ENCODE measurements around the gene TBC1D1. TPM values are rescaled to one million over a fixed set of nuclear protein-coding genes. Genes with fewer than 3 reads are reported as not detected.
"Not testable (repeated sequence)": the region's sequence is repeated elsewhere in the genome, so short reads cannot be mapped to it uniquely, and the experiment has no call there.

Gene TBC1D1
- total and polyA plus RNA-seq, 3 experiments from 2014 or later, result 26.7 to 76.1 (median 73.1) TPM

GRCh38 chr4:37918653-37919052 is 27.8 kb downstream of the TBC1D1 start:
- Histone ChIP-seq H3K4me1 (ENCODE audit: insufficient read depth, low read length) (peaks cover 3% of the 10 kb centered on the region), H3K4me3 (ENCODE audit: low read length) (no peak overlapping the region), H3K27me3 (ENCODE audit: insufficient read depth, low read length, poor library complexity, severe bottlenecking) (no peaks in the 10 kb centered on the region), H3K36me3 (ENCODE audit: insufficient read depth, low read length) (no peaks in the 10 kb centered on the region), H3K9me3 (ENCODE audit: low read length) (no peaks in the 10 kb centered on the region), H3K27ac (ENCODE audit: low read depth, low read length) (no peak overlapping the region)
- CTCF ChIA-PET, result no interaction called here
- DNase-seq, result no peak
- H3K4me3 Mint-ChIP-seq, result no peak overlapping the region
- POLR2A ChIA-PET, result no interaction called here
- no peak overlapping the region for H3K27ac Mint-ChIP-seq
- no peaks in the 10 kb centered on the region for H3K27me3 Mint-ChIP-seq
- peaks cover 0 to 27% (median 8%) of the 10 kb centered on the region in 3 donors for H3K36me3 Mint-ChIP-seq
- H3K9me3 Mint-ChIP-seq, result peaks cover 0 to 4% (median 0%) of the 10 kb centered on the region in 5 donors
- H3K4me1 Mint-ChIP-seq, result peaks cover 25 to 36% (median 33%) of the 10 kb centered on the region in 3 donors

- POLR2A ChIA-PET, result no interaction called here
These were observed 31.4 kb downstream of the TBC1D1 start for GRCh38 chr4:37922328-37922727.

DNA sequence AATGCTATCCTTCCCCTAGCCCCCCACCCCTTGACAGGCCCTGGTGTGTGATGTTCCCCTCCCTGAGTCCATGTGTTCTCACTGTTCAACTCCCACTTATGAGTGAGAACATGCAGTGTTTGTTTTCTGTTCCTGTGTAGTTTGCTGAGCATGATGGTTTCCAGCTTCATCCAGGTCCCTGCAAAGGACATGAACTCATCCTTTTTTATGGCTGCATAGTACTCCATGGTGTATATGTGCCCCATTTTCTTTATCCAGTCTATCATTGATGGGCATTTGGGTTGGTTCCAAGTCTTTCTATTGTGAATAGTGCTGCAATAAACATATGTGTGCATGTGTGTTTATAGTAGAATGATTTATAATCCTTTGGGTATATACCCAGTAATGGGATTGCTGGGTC is 32.2 kb downstream of the TBC1D1 start:
- peaks cover 8 to 25% (median 15%) of the 10 kb centered on the region in 3 donors for H3K36me3 Mint-ChIP-seq
- H3K27me3 Mint-ChIP-seq; H3K27ac Mint-ChIP-seq; H3K4me3 ChIP-seq (ENCODE audit: low read length); H3K4me3 Mint-ChIP-seq; H3K27me3 ChIP-seq (ENCODE audit: insufficient read depth, low read length, poor library complexity, severe bottlenecking); POLR2A ChIA-PET; DNase-seq; H3K36me3 ChIP-seq (ENCODE audit: insufficient read depth, low read length); H3K4me1 ChIP-seq (ENCODE audit: insufficient read depth, low read length); H3K9me3 Mint-ChIP-seq; H3K27ac ChIP-seq (ENCODE audit: low read depth, low read length); CTCF ChIA-PET; H3K9me3 ChIP-seq (ENCODE audit: low read length): not testable (repeated sequence)
- H3K4me1 Mint-ChIP-seq, result peaks cover 34 to 46% (median 41%) of the 10 kb centered on the region in 3 donors

More at GRCh38 chr4:37922328-37922727, 31.4 kb downstream of the TBC1D1 start:
- Mint-ChIP-seq H3K9me3 (peaks cover 0 to 4% (median 0%) of the 10 kb centered on the region in 5 donors), H3K4me1 (peaks cover 29 to 43% (median 37%) of the 10 kb centered on the region in 3 donors), H3K27me3 (no peaks in the 10 kb centered on the region), H3K36me3 (peaks cover 8 to 28% (median 15%) of the 10 kb centered on the region in 3 donors), H3K27ac (peak overlapping the region in 1 of 8 donors; percentile 6), H3K4me3 (no peak overlapping the region)
- Histone ChIP-seq H3K36me3 (ENCODE audit: insufficient read depth, low read length) (no peaks in the 10 kb centered on the region), H3K4me3 (ENCODE audit: low read length) (no peak overlapping the region), H3K27ac (ENCODE audit: low read depth, low read length) (no peak overlapping the region), H3K4me1 (ENCODE audit: insufficient read depth, low read length) (peaks cover 3% of the 10 kb centered on the region), H3K9me3 (ENCODE audit: low read length) (no peaks in the 10 kb centered on the region), H3K27me3 (ENCODE audit: insufficient read depth, low read length, poor library complexity, severe bottlenecking) (no peaks in the 10 kb centered on the region)
- no peak for DNase-seq
- CTCF ChIA-PET, result no interaction called here

GRCh38 chr4:37924946-37925345 is 34.1 kb downstream of the TBC1D1 start:
- H3K9me3 ChIP-seq (ENCODE audit: low read length), result no peaks in the 10 kb centered on the region
- ChIA-PET CTCF (no interaction called here), POLR2A (no interaction called here)
- H3K36me3 Mint-ChIP-seq, result peaks cover 8 to 27% (median 15%) of the 10 kb centered on the region in 3 donors
- DNase-seq, result no peak
- no peak overlapping the region for H3K4me3 ChIP-seq (ENCODE audit: low read length)
- peaks cover 48 to 61% (median 59%) of the 10 kb centered on the region in 3 donors for H3K4me1 Mint-ChIP-seq
- H3K27ac Mint-ChIP-seq, result peak overlapping the region in 1 of 8 donors; percentile 74
- H3K9me3 Mint-ChIP-seq, result peaks cover 0 to 4% (median 0%) of the 10 kb centered on the region in 5 donors
- H3K36me3 ChIP-seq (ENCODE audit: insufficient read depth, low read length), result no peaks in the 10 kb centered on the region
- no peak overlapping the region for H3K4me3 Mint-ChIP-seq
- no peaks in the 10 kb centered on the region for H3K27me3 ChIP-seq (ENCODE audit: insufficient read depth, low read length, poor library complexity, severe bottlenecking)
- H3K4me1 ChIP-seq (ENCODE audit: insufficient read depth, low read length), result peaks cover 22% of the 10 kb centered on the region
- no peaks in the 10 kb centered on the region for H3K27me3 Mint-ChIP-seq
- no peak overlapping the region for H3K27ac ChIP-seq (ENCODE audit: low read depth, low read length)

DNA sequence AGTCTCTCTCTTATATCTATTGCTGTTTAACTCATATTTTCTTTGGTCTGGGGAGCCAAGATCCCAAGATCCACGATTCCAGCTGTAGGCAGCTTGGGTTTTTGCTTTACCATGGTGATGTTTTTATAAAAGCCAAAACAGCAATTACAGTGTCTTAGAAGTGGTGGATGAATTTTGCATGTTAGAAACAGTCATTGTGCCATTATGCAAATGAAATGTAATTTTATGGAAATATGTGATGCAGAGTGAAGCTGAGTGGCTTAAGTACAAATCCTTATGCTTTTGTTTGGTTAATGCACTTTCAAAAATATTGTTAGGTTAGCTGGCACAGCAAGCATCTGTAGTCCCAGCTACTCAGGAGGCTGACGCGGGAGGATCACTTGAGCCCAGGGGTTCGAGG is 36.5 kb downstream of the TBC1D1 start:
- Mint-ChIP-seq H3K4me1 (peaks cover 32 to 42% (median 42%) of the 10 kb centered on the region in 3 donors), H3K4me3 (no peak overlapping the region), H3K9me3 (peaks cover 0 to 4% (median 0%) of the 10 kb centered on the region in 5 donors), H3K36me3 (peaks cover 8 to 31% (median 15%) of the 10 kb centered on the region in 3 donors), H3K27me3 (no peaks in the 10 kb centered on the region), H3K27ac (no peak overlapping the region)
- no peak overlapping the region for H3K4me3 ChIP-seq (ENCODE audit: low read length)
- no peaks in the 10 kb centered on the region for H3K27me3 ChIP-seq (ENCODE audit: insufficient read depth, low read length, poor library complexity, severe bottlenecking)
- peaks cover 19% of the 10 kb centered on the region for H3K4me1 ChIP-seq (ENCODE audit: insufficient read depth, low read length)
- POLR2A ChIA-PET, result no interaction called here
- CTCF ChIA-PET, result no interaction called here
- H3K36me3 ChIP-seq (ENCODE audit: insufficient read depth, low read length), result no peaks in the 10 kb centered on the region
- no peak for DNase-seq
- H3K27ac ChIP-seq (ENCODE audit: low read depth, low read length), result no peak overlapping the region
- H3K9me3 ChIP-seq (ENCODE audit: low read length), result no peaks in the 10 kb centered on the region

DNA sequence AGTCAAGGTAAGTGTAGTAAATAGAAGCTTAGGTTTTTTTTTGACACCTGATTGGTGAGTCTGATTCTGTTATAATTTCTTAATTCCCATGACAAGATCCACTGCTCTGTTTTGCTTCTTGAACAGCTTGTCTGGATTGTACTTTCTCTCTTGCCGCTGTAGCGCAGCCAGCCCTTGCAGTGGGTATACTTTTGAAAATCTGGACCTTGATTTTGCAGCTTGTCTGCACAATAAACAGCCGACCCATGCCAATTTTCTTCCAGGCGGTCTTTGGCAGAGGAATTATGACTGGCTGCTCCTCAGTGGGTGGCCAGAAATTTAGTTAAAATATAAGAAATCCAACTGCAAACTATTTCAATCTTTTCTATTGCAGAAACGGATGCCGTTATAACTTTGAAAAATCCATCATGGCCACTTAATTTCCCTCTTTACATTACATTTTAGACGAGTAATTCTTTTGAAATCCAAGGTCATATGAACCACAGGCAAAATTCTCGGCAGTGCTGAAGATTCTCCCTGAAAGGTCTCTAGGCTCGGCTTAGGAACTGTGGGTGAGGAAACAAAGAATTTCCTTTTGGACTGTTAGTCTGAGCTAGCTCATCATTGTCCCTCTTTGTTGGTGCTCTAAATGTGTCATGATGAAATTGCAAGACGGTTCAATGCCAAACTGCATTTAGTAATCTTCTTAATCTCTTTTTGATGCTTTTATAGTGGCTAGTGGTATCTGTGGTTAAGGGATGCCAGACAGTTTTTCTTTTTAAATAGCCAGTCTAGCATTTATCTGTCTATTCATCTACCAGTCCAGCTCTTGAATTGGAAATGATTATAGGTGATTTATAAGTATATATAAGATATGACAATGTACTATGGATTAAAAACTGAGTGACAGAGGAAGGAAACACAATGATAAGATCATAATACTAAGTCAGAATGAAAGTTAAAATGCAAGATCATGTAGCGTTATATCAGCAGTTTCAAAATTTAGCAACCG is 37.8 kb downstream of the TBC1D1 start:
- H3K4me3 ChIP-seq (ENCODE audit: low read length), result no peak overlapping the region
- DNase-seq, result no peak
- H3K9me3 ChIP-seq (ENCODE audit: low read length), result no peaks in the 10 kb centered on the region
- peaks cover 33 to 41% (median 40%) of the 10 kb centered on the region in 3 donors for H3K4me1 Mint-ChIP-seq
- no peaks in the 10 kb centered on the region for H3K27me3 Mint-ChIP-seq
- H3K4me1 ChIP-seq (ENCODE audit: insufficient read depth, low read length), result peaks cover 19% of the 10 kb centered on the region
- H3K27ac Mint-ChIP-seq, result peak overlapping the region in 3 of 8 donors; percentile 4 to 44 (median 40)
- POLR2A ChIA-PET, result no interaction called here
- H3K27ac ChIP-seq (ENCODE audit: low read depth, low read length), result no peak overlapping the region
- H3K27me3 ChIP-seq (ENCODE audit: insufficient read depth, low read length, poor library complexity, severe bottlenecking), result no peaks in the 10 kb centered on the region
- H3K36me3 ChIP-seq (ENCODE audit: insufficient read depth, low read length), result no peaks in the 10 kb centered on the region
- peaks cover 12 to 26% (median 13%) of the 10 kb centered on the region in 3 donors for H3K36me3 Mint-ChIP-seq
- CTCF ChIA-PET, result interaction anchor here (0.7 to 1.1 kb wide), 2 partner anchors 18 to 32 kb away, joined by 3 to 4 read pairs; no protein-coding TSS in a partner anchor
- no peaks in the 10 kb centered on the region for H3K9me3 Mint-ChIP-seq
- peak overlapping the region in 1 of 7 donors; percentile 25 for H3K4me3 Mint-ChIP-seq

DNA sequence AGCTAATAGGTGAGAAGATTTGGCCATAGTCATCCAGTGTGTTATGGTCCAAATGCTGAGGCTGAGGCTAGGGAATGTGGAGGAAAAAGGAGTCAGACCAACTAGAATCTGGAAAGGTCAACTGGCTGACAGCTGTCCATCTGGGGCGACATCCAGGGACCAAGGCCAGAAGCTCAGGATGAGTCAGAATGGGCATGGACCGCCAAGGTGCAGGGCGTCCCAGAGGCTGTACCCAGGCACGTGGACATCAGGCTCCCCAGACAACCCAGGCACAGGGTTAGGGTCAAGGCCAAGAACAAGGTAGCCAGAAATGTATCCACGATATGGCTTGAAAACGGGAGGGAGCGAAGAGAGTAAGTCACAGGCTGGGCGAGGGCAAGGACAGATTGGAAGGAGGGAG is 43.2 kb downstream of the TBC1D1 start:
- Histone ChIP-seq H3K36me3 (ENCODE audit: insufficient read depth, low read length) (no peaks in the 10 kb centered on the region), H3K9me3 (ENCODE audit: low read length) (no peaks in the 10 kb centered on the region), H3K4me3 (ENCODE audit: low read length) (no peak overlapping the region), H3K4me1 (ENCODE audit: insufficient read depth, low read length) (peaks cover 5% of the 10 kb centered on the region), H3K27ac (ENCODE audit: low read depth, low read length) (no peak overlapping the region), H3K27me3 (ENCODE audit: insufficient read depth, low read length, poor library complexity, severe bottlenecking) (no peaks in the 10 kb centered on the region)
- no peaks in the 10 kb centered on the region for H3K27me3 Mint-ChIP-seq
- peaks cover 12 to 28% (median 19%) of the 10 kb centered on the region in 3 donors for H3K36me3 Mint-ChIP-seq
- CTCF ChIA-PET, result no interaction called here
- no peak for DNase-seq
- peaks cover 11 to 15% (median 13%) of the 10 kb centered on the region in 3 donors for H3K4me1 Mint-ChIP-seq
- POLR2A ChIA-PET, result no interaction called here
- no peak overlapping the region for H3K27ac Mint-ChIP-seq
- no peak overlapping the region for H3K4me3 Mint-ChIP-seq
- H3K9me3 Mint-ChIP-seq, result peaks cover 0 to 3% (median 1%) of the 10 kb centered on the region in 5 donors

- peaks cover 16 to 27% (median 19%) of the 10 kb centered on the region in 3 donors for H3K36me3 Mint-ChIP-seq
- H3K27me3 Mint-ChIP-seq, result no peaks in the 10 kb centered on the region
- Histone ChIP-seq H3K27me3 (ENCODE audit: insufficient read depth, low read length, poor library complexity, severe bottlenecking) (no peaks in the 10 kb centered on the region), H3K36me3 (ENCODE audit: insufficient read depth, low read length) (no peaks in the 10 kb centered on the region), H3K27ac (ENCODE audit: low read depth, low read length) (no peak overlapping the region), H3K4me1 (ENCODE audit: insufficient read depth, low read length) (peaks cover under 1% of the 10 kb centered on the region), H3K4me3 (ENCODE audit: low read length) (no peak overlapping the region), H3K9me3 (ENCODE audit: low read length) (no peaks in the 10 kb centered on the region)
- peaks cover 0 to 3% (median 2%) of the 10 kb centered on the region in 5 donors for H3K9me3 Mint-ChIP-seq
- peaks cover 7 to 10% (median 10%) of the 10 kb centered on the region in 3 donors for H3K4me1 Mint-ChIP-seq
- no peak overlapping the region for H3K4me3 Mint-ChIP-seq
- CTCF ChIA-PET, result no interaction called here
- no peak overlapping the region for H3K27ac Mint-ChIP-seq
- DNase-seq, result no peak
- POLR2A ChIA-PET, result no interaction called here
These were observed 43.7 kb downstream of the TBC1D1 start for GRCh38 chr4:37934609-37935008.

Measured in CD8-positive, alpha-beta memory T cell (primary cell).